ENCODE data around the gene ZNF536.

The ZNF536 gene

GRCh38 chr19:30565636-30566035, 193.5 kb downstream of the ZNF536 start:
- no peak for DNase-seq (ENCODE audit: low spot score)

GRCh38 chr19:30566681-30567420, 194.7 kb downstream of the ZNF536 start:
- DNase-seq (ENCODE audit: low spot score) = no peak

GRCh38 chr19:30567536-30568232, 195.5 kb downstream of the ZNF536 start:
- no peak for DNase-seq (ENCODE audit: low spot score)

GRCh38 chr19:30570194-30570593, 198.0 kb downstream of the ZNF536 start:
- no peak for DNase-seq (ENCODE audit: low spot score)

GRCh38 chr19:30577551-30578105, 205.4 kb downstream of the ZNF536 start:
- DNase-seq (ENCODE audit: low spot score) = no peak

- no peak for DNase-seq (ENCODE audit: low spot score)
These were observed 207.2 kb downstream of the ZNF536 start for GRCh38 chr19:30579419-30579818.

- DNase-seq (ENCODE audit: low spot score) = no peak
These were observed 208.5 kb downstream of the ZNF536 start for GRCh38 chr19:30580673-30581072.

- DNase-seq (ENCODE audit: low spot score) = no peak
These were observed 211.9 kb downstream of the ZNF536 start for GRCh38 chr19:30584090-30584489.

GRCh38 chr19:30587869-30588268, 215.7 kb downstream of the ZNF536 start:
- no peak for DNase-seq (ENCODE audit: low spot score)

- no peak for DNase-seq (ENCODE audit: low spot score)
These were observed 218.5 kb downstream of the ZNF536 start for GRCh38 chr19:30590596-30591229.

GRCh38 chr19:30593356-30593755, 221.2 kb downstream of the ZNF536 start:
- DNase-seq (ENCODE audit: low spot score) = no peak

- DNase-seq (ENCODE audit: low spot score) = no peak
These were observed 222.0 kb downstream of the ZNF536 start for GRCh38 chr19:30593975-30594745.

- DNase-seq (ENCODE audit: low spot score) = no peak
These were observed 224.1 kb downstream of the ZNF536 start for GRCh38 chr19:30596268-30596667.

GRCh38 chr19:30596813-30597399, 224.7 kb downstream of the ZNF536 start:
- no peak for DNase-seq (ENCODE audit: low spot score)

GRCh38 chr19:30598688-30599087, 226.5 kb downstream of the ZNF536 start:
- DNase-seq (ENCODE audit: low spot score) = no peak

GRCh38 chr19:30602661-30603350, 230.6 kb downstream of the ZNF536 start:
- DNase-seq (ENCODE audit: low spot score) = no peak

- DNase-seq (ENCODE audit: low spot score) = no peak
These were observed 232.5 kb downstream of the ZNF536 start for GRCh38 chr19:30604657-30605056.

- DNase-seq (ENCODE audit: low spot score) = no peak
These were observed 233.1 kb downstream of the ZNF536 start for GRCh38 chr19:30605333-30605732.

GRCh38 chr19:30606114-30607050, 234.2 kb downstream of the ZNF536 start:
- no peak for DNase-seq (ENCODE audit: low spot score)

Measured in activated CD4-positive, alpha-beta T cell treated with anti-CD3 and anti-CD28 coated beads, Interleukin-2, Interleukin-4, amounts not matched to agents 100 ng/mL and 50 ng/mL, durations not matched to agents 16 hours and 8 hours (primary cell).